PFSK-1 (cell line): ENCODE data around the gene TNFSF15.

Experiments used
- FOXP2 ChIP-seq: optimal IDR thresholded peaks from 2 replicates; pipeline ENCODE3; 2011; ENCODE audit warnings: borderline replicate concordance, control low read depth, inconsistent platforms; ENCODE audit not compliant: insufficient read depth; ENCODE audit errors: extremely low read length, extremely low read depth
- POLR2AphosphoS5 ChIP-seq: IDR thresholded peaks from 2 replicates; pipeline ENCODE4 v1.6.1; 2012; ENCODE audit warnings: low read depth, mild to moderate bottlenecking, control low read depth, low read length, moderate library complexity
- REST ChIP-seq, 2 experiments: IDR thresholded peaks; 2 replicates each; pipeline versions ENCODE4 v1.6.1 to v1.8.0; 2011 to 2012; ENCODE audit warnings: low read depth in 2 of 2, low read length in 2 of 2, control low read depth in 1 of 2, inconsistent platforms in 1 of 2, mild to moderate bottlenecking in 1 of 2, moderate library complexity in 1 of 2; ENCODE audit not compliant: insufficient read depth in 1 of 2
- SIN3A ChIP-seq: IDR thresholded peaks from 2 replicates; pipeline ENCODE4 v1.6.1; 2012; ENCODE audit warnings: mild to moderate bottlenecking, low read length, moderate library complexity, borderline replicate concordance; ENCODE audit not compliant: insufficient read depth
- TAF1 ChIP-seq: IDR thresholded peaks from 2 replicates; pipeline ENCODE4 v1.6.1; 2012; ENCODE audit warnings: low read length, control low read depth, borderline replicate concordance; ENCODE audit not compliant: insufficient read depth

Gene TNFSF15

GRCh38 chr9:114799925-114800324 lies 5.9 kb downstream of the TNFSF15 start:
- no peak for TF ChIP-seq REST (IDR thresholded peaks at IDR 0.05; ENCODE audit: insufficient read depth in 1 of 2, low read depth in 2 of 2, low read length in 2 of 2)
- TF ChIP-seq POLR2AphosphoS5, result no peak
- no peak for TF ChIP-seq SIN3A
- TF ChIP-seq TAF1, result no peak
- no peak for TF ChIP-seq FOXP2

- TF ChIP-seq FOXP2 (no peak), REST (IDR thresholded peaks at IDR 0.05; ENCODE audit: insufficient read depth in 1 of 2, low read depth in 2 of 2, low read length in 2 of 2) (no peak), SIN3A (no peak), POLR2AphosphoS5 (no peak), TAF1 (no peak)
Observed at GRCh38 chr9:114799441-114799840, 6.4 kb downstream of the TNFSF15 start.

- TF ChIP-seq POLR2AphosphoS5 (no peak), SIN3A (no peak), TAF1 (no peak), FOXP2 (no peak), REST (IDR thresholded peaks at IDR 0.05; ENCODE audit: insufficient read depth in 1 of 2, low read depth in 2 of 2, low read length in 2 of 2) (no peak)
Observed at GRCh38 chr9:114798780-114799427, 6.9 kb downstream of the TNFSF15 start.

- TF ChIP-seq SIN3A, result no peak
Observed at GRCh38 chr9:114798101-114798500, 7.7 kb downstream of the TNFSF15 start.

- TF ChIP-seq TAF1 (no peak), REST (IDR thresholded peaks at IDR 0.05; ENCODE audit: insufficient read depth in 1 of 2, low read depth in 2 of 2, low read length in 2 of 2) (no peak), SIN3A (no peak), FOXP2 (no peak), POLR2AphosphoS5 (no peak)
Observed at GRCh38 chr9:114792396-114792795, 13.4 kb downstream of the TNFSF15 start.
